Activated CD4-positive, alpha-beta T cell treated with anti-CD3 and anti-CD28 coated beads, Interleukin-2, amount 50 U/mL, for 48 hours (primary cell): Measurements from ENCODE around the gene MRPL36.
"Not testable (repeated sequence)": the region's sequence is repeated elsewhere in the genome, so short reads cannot be mapped to it uniquely, and the experiment has no call there.

Source experiments
- DNase-seq, 2 experiments: peaks; one replicate each; pipeline ENCODE4 v3.0.0-alpha.2; 2020

MRPL36 gene

GRCh38 chr5:1831677-1832313, 32.2 kb upstream of the MRPL36 start:
- no peak for DNase-seq

- no peak for DNase-seq
These were observed 31.6 kb upstream of the MRPL36 start for GRCh38 chr5:1831257-1831656.

GRCh38 chr5:1830571-1831228, 31.1 kb upstream of the MRPL36 start:
- no peak for DNase-seq

- DNase-seq, result peak; percentile 5 to 7
These were observed 28.3 kb upstream of the MRPL36 start for GRCh38 chr5:1827886-1828397.

GRCh38 chr5:1827025-1827885, 27.6 kb upstream of the MRPL36 start:
- no peak for DNase-seq

GRCh38 chr5:1826235-1826980, 26.8 kb upstream of the MRPL36 start:
- no peak for DNase-seq

- no peak for DNase-seq
These were observed 25.5 kb upstream of the MRPL36 start for GRCh38 chr5:1824903-1825841.

GRCh38 chr5:1824109-1824821, 24.6 kb upstream of the MRPL36 start:
- DNase-seq, result no peak

GRCh38 chr5:1823381-1824034, 23.9 kb upstream of the MRPL36 start:
- DNase-seq, result no peak

- DNase-seq, result no peak
These were observed 22.2 kb upstream of the MRPL36 start for GRCh38 chr5:1821862-1822261.

GRCh38 chr5:1820926-1821325, 21.3 kb upstream of the MRPL36 start:
- DNase-seq, result no peak

- DNase-seq, result no peak
These were observed 20.7 kb upstream of the MRPL36 start for GRCh38 chr5:1820381-1820780.

GRCh38 chr5:1819458-1819857, 19.8 kb upstream of the MRPL36 start:
- DNase-seq, result no peak

- DNase-seq, result no peak
These were observed 19.1 kb upstream of the MRPL36 start for GRCh38 chr5:1818784-1819183.

- DNase-seq, result no peak
These were observed 17.8 kb upstream of the MRPL36 start for GRCh38 chr5:1817261-1818043.

- not testable (repeated sequence) for DNase-seq
These were observed 17.0 kb upstream of the MRPL36 start for GRCh38 chr5:1816495-1817089.

GRCh38 chr5:1815881-1816292, 16.2 kb upstream of the MRPL36 start:
- no peak for DNase-seq

- no peak for DNase-seq
These were observed 15.6 kb upstream of the MRPL36 start for GRCh38 chr5:1815071-1815786.
